ENCODE results near the gene TMEM37.

The TMEM37 gene

GRCh38 chr2:119481501-119482455, 50.1 kb downstream of the TMEM37 start:
- DNase-seq: no peak

DNA sequence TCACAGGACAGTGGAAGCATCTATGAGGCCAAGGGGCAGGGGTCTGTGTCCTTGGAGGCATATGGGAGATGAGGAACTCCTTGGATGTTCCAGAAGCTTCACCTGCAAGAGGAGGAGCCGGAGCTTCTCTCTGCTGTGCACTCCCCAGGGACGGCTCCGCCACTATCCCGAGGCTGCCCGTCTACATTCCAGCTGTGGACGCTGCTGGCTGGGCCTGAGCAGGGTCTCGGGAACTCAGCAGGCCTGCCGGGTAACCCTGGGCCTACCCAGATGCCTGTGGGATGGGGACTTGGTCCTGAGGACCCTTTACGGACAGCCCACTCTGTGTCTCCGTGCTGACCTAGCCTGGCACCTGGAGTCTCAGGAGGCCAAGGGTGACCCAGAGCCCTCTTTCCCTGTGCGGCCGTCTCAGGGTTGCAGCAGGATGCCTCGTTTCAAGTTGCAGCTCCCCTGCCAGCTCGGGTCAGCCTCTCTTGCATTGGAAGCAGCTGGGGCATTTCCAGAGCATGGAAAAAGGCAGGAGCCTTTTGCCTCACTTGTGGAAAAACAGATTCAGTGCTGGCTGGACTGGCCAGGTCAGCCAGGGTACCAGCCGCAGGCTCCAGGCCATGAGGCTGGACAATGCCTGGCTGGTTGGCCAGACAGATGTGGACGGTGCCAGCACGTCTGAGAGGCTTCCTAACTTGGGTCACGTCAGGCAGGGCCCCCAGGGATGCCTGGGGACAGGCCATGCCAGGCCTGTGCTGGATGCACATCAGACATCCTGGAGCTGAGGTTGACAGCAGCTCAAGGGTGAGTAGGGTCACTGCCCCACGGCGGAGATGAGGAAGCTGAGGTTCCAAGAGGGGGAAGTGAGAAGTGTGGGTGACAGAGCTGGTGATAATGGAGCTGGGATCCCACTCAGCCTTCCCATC, 51.1 kb downstream of the TMEM37 start:
- DNase-seq: no peak

DNA sequence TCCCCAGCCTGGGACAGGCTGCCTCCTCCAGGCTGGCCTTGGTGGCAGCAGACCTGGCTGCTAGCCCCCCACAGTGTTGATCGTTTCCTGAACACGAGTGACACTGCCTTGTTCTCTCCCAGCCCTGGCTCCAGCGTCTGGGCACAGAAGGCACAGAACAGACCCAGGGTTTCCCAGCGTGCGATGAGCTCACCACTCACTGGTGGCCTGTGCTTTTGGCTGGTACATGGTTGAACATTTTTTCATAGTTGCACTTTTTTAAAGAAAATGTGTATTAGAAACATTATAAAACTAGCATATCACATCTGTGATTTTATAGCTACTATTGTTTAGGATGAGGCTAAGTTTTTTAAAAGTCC, 51.7 kb downstream of the TMEM37 start:
- DNase-seq: no peak

GRCh38 chr2:119483896-119484718, 52.5 kb downstream of the TMEM37 start:
- DNase-seq: no peak

DNA sequence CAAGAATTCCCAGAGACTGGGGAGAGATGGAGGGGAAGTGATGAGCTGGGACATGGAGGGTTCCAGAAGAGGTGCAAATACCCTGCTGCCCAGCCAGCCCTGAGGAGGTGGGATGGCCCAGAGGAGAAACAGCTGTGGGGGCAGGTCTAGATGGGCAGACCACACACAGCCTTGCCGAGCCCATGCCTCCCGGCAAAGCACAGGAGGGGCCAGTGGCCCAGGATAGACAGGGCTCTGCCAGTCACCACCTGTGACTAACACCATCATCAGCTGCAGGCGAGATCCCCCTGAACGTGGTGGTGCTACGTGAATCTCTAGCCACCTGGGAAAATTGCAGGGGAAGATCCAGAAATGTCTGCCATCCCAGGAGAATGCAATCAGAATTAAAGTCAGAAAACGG, 53.2 kb downstream of the TMEM37 start:
- DNase-seq: no peak

DNA sequence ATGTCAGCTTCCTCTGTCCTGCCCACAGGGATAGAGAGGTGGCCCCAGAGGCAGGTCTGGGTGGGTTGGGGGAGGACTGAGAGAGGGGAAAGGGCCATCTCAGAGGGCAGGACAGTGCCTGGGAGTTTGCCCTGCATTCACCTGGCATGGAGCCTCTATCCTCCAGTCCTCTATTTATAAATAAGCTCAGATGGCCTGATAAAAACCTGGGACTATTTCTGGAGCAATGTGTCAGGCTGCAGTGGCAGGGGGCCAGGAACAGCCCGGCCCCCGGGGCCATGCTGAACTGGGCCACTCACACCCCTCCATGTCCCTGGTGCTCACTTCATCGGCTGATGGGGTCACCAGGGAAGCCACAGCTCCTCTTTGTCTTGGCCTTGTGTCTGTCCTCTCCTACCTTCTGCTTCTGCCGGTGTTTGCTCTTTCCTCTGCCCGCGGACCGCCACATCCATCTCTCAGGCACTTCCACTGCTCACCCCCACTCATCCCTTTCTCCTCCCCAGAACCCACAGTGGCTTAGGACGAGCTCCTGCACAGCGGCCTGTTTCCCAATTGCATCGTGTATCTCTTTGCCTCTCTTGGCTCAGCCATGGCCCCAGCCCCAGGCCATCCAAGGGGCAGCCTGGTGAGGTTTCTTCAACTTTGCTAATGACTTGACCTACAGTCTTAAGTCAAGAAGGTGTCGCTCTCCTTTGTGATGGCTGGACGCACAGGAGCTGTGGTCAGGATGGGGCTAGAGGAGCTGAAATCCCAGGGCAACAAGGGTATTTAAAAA, 53.9 kb downstream of the TMEM37 start:
- DNase-seq: no peak

DNA sequence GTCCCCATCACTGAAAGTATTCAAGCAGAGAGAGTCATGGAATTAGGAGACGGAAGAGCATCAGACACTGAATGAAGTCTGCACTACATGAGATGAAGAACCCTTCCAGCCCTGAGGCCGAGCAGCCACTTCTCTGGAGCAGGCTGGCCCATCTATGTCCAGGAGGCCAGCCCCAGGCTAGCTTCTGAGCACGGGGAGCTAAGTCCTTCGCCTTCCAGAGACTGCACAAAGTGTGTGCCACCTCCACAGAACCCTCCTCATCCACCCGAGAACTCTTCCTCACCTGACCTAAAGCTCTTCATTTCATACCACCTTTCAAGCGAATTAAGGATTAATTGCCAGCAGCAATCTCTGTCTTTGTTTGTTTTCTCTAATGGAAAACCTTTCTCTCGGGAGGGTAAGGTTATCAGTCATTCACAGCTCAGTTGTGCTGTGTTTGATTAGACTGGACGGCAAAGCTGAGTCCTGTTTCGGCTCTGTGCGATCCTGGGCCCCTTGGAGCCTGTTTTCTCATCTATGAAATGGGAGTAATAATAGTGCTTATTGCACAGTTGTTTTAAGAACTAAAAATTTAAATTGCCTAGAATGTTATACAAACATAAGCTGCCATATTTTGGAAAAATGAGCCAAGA, 54.7 kb downstream of the TMEM37 start:
- no peak for DNase-seq

- DNase-seq: no peak
Measured at GRCh38 chr2:119486886-119487285, 55.2 kb downstream of the TMEM37 start.

DNA sequence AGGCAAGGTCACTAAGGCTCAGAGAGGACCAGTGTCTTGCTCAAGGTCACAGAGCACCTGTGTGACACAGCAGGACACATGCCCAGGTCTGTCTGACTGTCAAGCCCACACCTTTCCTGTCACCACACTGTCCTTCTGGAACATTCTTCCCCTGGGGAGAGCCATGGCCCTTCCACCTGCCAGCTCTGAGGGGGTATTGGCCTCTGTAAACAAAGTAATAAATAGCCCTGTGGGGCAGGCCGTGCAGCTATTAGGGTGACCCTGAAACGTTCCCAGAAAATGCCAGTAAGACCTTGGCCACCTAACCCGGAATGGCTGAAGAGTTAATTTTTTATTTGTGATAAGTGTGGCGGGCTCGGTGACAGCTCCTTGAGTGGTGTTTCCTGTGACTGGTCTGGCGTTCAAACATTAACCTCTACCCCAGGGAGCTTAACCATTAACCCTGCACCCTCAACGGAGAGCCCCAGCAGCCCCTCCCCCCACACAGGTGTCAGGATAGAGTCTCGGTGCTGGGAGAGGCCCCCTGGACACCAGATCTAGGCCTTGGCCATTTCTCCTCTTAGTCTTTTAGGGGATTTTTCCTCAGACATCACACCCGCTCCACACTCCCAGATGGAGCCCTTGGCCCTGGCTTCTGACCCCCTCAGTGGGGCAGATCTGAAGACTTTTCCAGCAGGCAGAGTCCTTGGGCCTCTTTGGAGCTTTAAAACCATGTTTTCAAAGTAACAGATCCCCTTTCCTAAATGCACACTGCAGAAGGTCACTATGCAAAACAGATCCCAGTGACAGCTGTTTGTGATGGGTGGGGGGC, 56.0 kb downstream of the TMEM37 start:
- no peak for DNase-seq
